HG03064 (cell line): ENCODE data around the gene WFIKKN2.

Source experiments
- ATAC-seq: cut with Tn5 transposase; IDR thresholded peaks from one replicate; pipeline ENCODE4 v1.9.1; 2021; ENCODE audit warnings: low read depth; ENCODE audit not compliant: unreplicated experiment

Gene WFIKKN2

GRCh38 chr17:50833510-50834428, 1.6 kb upstream of the WFIKKN2 start:
- no peak for ATAC-seq

GRCh38 chr17:50834429-50835300, 721 bp upstream of the WFIKKN2 start:
- no peak for ATAC-seq

GRCh38 chr17:50836826-50837225, 1.4 kb downstream of the WFIKKN2 start:
- ATAC-seq: no peak

GRCh38 chr17:50837286-50837979, 2.0 kb downstream of the WFIKKN2 start:
- no peak for ATAC-seq

- no peak for ATAC-seq
Observed at GRCh38 chr17:50837980-50838954, 2.9 kb downstream of the WFIKKN2 start.

- ATAC-seq: no peak
Observed at GRCh38 chr17:50839591-50840310, 4.4 kb downstream of the WFIKKN2 start.

GRCh38 chr17:50840311-50840851, 5.0 kb downstream of the WFIKKN2 start:
- no peak for ATAC-seq

GRCh38 chr17:50841277-50841948, 6.0 kb downstream of the WFIKKN2 start:
- ATAC-seq: no peak

- ATAC-seq: no peak
Observed at GRCh38 chr17:50841949-50842354, 6.6 kb downstream of the WFIKKN2 start.

- no peak for ATAC-seq
Observed at GRCh38 chr17:50842506-50843149, 7.2 kb downstream of the WFIKKN2 start.

- ATAC-seq: no peak
Observed at GRCh38 chr17:50843150-50843905, 7.9 kb downstream of the WFIKKN2 start.

GRCh38 chr17:50844117-50844700, 8.8 kb downstream of the WFIKKN2 start:
- ATAC-seq: no peak

GRCh38 chr17:50845240-50846147, 10.1 kb downstream of the WFIKKN2 start:
- no peak for ATAC-seq

- no peak for ATAC-seq
Observed at GRCh38 chr17:50847566-50847965, 12.2 kb downstream of the WFIKKN2 start.

- ATAC-seq: no peak
Observed at GRCh38 chr17:50848039-50848438, 12.7 kb downstream of the WFIKKN2 start.

- no peak for ATAC-seq
Observed at GRCh38 chr17:50848711-50849110, 13.3 kb downstream of the WFIKKN2 start.
